IPS-20b (cell line): ENCODE results near the gene CEBPG.

Source experiments
- H3K27ac ChIP-seq: one replicate; pipeline ENCODE4 v1.5.1; 2013; ENCODE audit warnings: low read length
- H3K27me3 ChIP-seq: 2 replicates; pipeline ENCODE4 v1.6.1; 2013; ENCODE audit warnings: mild to moderate bottlenecking, low read length, inconsistent platforms; ENCODE audit not compliant: insufficient read depth
- H3K36me3 ChIP-seq: 2 replicates; pipeline ENCODE4 v1.6.1; 2013; ENCODE audit warnings: low read depth, mild to moderate bottlenecking, inconsistent platforms, low read length, moderate library complexity; ENCODE audit not compliant: insufficient read depth
- H3K4me1 ChIP-seq: 2 replicates; pipeline ENCODE4 v1.6.1; 2013; ENCODE audit warnings: mild to moderate bottlenecking, control low read depth, inconsistent platforms, low read length, moderate library complexity; ENCODE audit not compliant: insufficient read depth
- H3K4me3 ChIP-seq: 2 replicates; pipeline ENCODE4 v1.5.1; 2013; ENCODE audit warnings: mild to moderate bottlenecking, low read length, inconsistent platforms
- H3K9ac ChIP-seq: 2 replicates; pipeline ENCODE4 v1.6.1; 2013; ENCODE audit warnings: low read depth, mild to moderate bottlenecking, inconsistent platforms, low read length, moderate library complexity
- H3K9me3 ChIP-seq: 2 replicates; pipeline ENCODE4 v1.6.1; 2013; ENCODE audit warnings: mild to moderate bottlenecking, low read depth, low read length, inconsistent platforms; ENCODE audit not compliant: insufficient read depth

The CEBPG gene

DNA sequence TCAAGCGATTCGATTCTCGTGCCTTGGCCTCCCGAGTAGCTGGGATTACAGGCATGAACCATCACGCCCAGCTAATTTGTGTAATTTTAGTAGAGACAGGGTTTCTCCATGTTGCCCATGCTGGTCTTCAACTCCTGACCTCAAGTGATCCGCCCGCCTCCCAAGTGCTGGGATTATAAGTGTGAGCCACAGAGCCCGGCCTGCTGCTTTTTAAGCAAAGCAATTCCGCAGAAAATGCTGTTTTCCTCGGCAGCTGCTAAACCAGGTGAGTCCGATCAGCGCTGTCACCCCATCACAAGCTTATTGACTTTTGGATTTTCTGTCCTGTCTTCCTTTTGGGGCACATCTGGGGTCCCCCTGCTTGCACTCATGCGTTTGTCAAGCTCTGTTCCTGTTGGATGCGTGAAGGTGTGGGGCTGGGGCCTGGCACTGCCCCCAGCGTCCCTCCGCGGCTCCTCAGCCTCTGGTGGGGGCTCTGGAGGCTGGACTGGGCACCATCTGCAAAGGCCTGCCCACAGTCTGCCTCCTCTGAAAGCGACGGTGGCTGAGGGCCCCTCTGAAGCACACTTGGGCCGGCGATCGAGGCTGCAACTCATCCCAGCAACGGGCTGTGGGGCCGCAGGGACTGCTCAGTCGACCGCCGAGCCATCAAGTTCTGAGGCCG is 25.7 kb downstream of the CEBPG start:
- H3K27me3 ChIP-seq, result no peaks in the 10 kb centered on the region
- H3K27ac ChIP-seq, result no peak overlapping the region
- no peaks in the 10 kb centered on the region for H3K9me3 ChIP-seq
- no peak overlapping the region for H3K4me3 ChIP-seq
- peaks cover 3% of the 10 kb centered on the region; the same call in 1 of the 2 replicates for H3K4me1 ChIP-seq
- no peaks in the 10 kb centered on the region for H3K36me3 ChIP-seq
- no peak overlapping the region for H3K9ac ChIP-seq

- Histone ChIP-seq H3K36me3 (no peaks in the 10 kb centered on the region), H3K27me3 (no peaks in the 10 kb centered on the region), H3K9ac (no peak overlapping the region), H3K4me3 (no peak overlapping the region), H3K27ac (no peak overlapping the region), H3K9me3 (no peaks in the 10 kb centered on the region), H3K4me1 (peaks cover 3% of the 10 kb centered on the region; the same call in 1 of the 2 replicates)
Observed at GRCh38 chr19:33399745-33400681, 26.5 kb downstream of the CEBPG start.

- no peaks in the 10 kb centered on the region for H3K27me3 ChIP-seq
Observed at GRCh38 chr19:33400856-33401682, 27.6 kb downstream of the CEBPG start.

GRCh38 chr19:33401683-33402420 is 28.3 kb downstream of the CEBPG start:
- Histone ChIP-seq H3K36me3 (no peaks in the 10 kb centered on the region), H3K4me1 (peaks cover 5% of the 10 kb centered on the region; the same call in 1 of the 2 replicates), H3K4me3 (no peak overlapping the region), H3K27me3 (no peaks in the 10 kb centered on the region), H3K9ac (no peak overlapping the region), H3K9me3 (no peaks in the 10 kb centered on the region), H3K27ac (no peak overlapping the region)

More at GRCh38 chr19:33400856-33401682, 27.6 kb downstream of the CEBPG start:
- Histone ChIP-seq H3K9me3 (no peaks in the 10 kb centered on the region), H3K9ac (no peak overlapping the region), H3K4me1 (peaks cover 3% of the 10 kb centered on the region; the same call in 1 of the 2 replicates), H3K36me3 (no peaks in the 10 kb centered on the region), H3K4me3 (no peak overlapping the region), H3K27ac (no peak overlapping the region)

DNA sequence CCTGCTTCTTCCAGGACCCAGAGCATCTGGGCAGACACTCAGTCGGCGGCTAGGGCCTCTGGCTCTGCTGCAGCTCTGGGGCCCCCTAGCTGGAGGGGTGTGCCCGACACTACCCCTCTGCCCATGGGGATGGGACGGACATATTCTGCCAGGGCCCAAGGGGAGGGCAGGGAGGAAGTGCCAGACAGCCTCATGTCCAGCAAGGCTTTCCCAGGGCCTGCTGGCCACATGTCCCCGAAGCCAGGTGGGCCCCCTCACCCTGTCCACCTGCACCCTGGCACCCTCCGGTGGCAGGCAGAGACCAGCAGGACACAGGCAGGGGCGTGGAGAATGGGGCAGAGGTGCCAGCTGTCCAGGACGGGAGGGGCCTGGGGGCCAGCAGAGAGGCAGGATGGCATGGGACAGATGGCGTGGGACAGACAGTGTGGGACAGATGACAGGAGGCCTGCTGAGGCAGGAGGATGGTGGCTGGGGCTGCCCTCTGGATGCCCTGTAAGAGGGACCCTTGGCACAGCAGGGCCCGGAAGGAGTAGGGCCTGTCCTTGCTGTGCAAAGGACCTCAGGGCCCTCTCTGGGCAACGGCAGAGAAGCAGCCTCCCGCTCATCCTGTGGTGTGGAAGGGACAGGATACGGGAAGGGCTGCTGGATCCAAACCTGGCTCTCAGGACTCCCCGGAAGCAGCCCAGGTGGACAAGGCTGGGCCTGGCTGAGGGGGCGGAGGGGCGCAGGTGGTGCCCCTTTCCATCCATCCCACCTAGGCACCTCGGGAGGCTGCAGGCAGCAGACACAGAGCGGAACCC is 29.1 kb downstream of the CEBPG start:
- Histone ChIP-seq H3K9me3 (no peaks in the 10 kb centered on the region), H3K4me3 (no peak overlapping the region), H3K36me3 (no peaks in the 10 kb centered on the region), H3K9ac (no peak overlapping the region), H3K27ac (no peak overlapping the region), H3K4me1 (peaks cover 3% of the 10 kb centered on the region; the same call in 1 of the 2 replicates), H3K27me3 (no peaks in the 10 kb centered on the region)

DNA sequence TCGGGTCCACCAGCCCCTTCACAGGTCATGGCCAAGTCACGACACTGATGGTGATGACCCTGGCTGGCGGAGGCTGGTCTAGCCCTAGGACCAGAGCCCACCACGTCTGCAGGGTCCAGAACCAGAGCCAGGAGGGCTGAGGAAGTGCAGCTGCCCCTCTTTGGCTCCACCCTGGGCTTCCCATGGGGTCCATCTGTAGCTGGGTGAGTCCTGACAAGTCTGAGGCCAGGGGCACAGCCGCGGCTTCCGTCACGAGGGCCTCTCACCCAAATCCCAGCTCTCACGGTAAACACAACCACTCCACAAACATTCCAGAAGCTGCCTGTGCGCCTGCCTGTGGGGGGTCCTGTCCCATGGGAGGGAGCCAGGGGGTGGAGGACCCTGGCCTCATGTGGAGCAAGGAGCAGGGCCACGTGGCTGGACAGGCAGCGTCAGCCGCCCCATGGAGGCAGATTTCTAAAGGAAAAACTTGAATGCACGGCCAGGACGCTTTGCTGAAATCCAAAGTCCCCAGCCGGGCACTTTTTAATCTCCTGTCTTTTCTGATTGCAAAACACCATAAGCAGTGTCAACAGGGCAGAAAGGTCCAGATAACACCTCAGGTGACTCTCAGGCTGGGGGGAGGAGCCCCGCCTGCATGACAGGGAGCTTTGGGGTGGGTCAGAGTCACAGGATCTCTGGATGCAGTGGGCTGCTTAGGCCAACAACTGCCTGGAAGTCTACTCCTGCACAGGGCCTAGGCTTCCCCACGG is 29.9 kb downstream of the CEBPG start:
- H3K4me1 ChIP-seq, result peaks cover 3% of the 10 kb centered on the region; the same call in 1 of the 2 replicates
- H3K4me3 ChIP-seq, result no peak overlapping the region
- no peaks in the 10 kb centered on the region for H3K9me3 ChIP-seq
- no peak overlapping the region for H3K27ac ChIP-seq
- H3K36me3 ChIP-seq, result no peaks in the 10 kb centered on the region
- no peak overlapping the region for H3K9ac ChIP-seq
- H3K27me3 ChIP-seq, result no peaks in the 10 kb centered on the region

- no peak overlapping the region for H3K4me3 ChIP-seq
- no peaks in the 10 kb centered on the region for H3K27me3 ChIP-seq
- H3K9me3 ChIP-seq, result no peaks in the 10 kb centered on the region
- peaks cover 3% of the 10 kb centered on the region; the same call in 1 of the 2 replicates for H3K4me1 ChIP-seq
- H3K36me3 ChIP-seq, result no peaks in the 10 kb centered on the region
- no peak overlapping the region for H3K27ac ChIP-seq
- no peak overlapping the region for H3K9ac ChIP-seq
Observed at GRCh38 chr19:33403973-33404304, 30.4 kb downstream of the CEBPG start.

GRCh38 chr19:33404506-33405253 is 31.2 kb downstream of the CEBPG start:
- Histone ChIP-seq H3K9ac (no peak overlapping the region), H3K27me3 (no peaks in the 10 kb centered on the region), H3K4me1 (peaks cover 3% of the 10 kb centered on the region; the same call in 1 of the 2 replicates), H3K4me3 (no peak overlapping the region), H3K27ac (no peak overlapping the region), H3K36me3 (no peaks in the 10 kb centered on the region), H3K9me3 (no peaks in the 10 kb centered on the region)

- Histone ChIP-seq H3K27me3 (no peaks in the 10 kb centered on the region), H3K36me3 (no peaks in the 10 kb centered on the region), H3K9me3 (no peaks in the 10 kb centered on the region), H3K4me3 (no peak overlapping the region), H3K4me1 (peaks cover 3% of the 10 kb centered on the region; the same call in 1 of the 2 replicates), H3K9ac (no peak overlapping the region), H3K27ac (no peak overlapping the region)
Observed at GRCh38 chr19:33405254-33405552, 31.7 kb downstream of the CEBPG start.
